GM12891 (cell line): ENCODE data around the gene INSR.
A peak's percentile ranks its signal among the peaks of the same experiment; 100 is the strongest.

ENCODE experiments used
- DNase-seq: peaks from one replicate; pipeline ENCODE4 v3.0.0; 2011; ENCODE audit warnings: low spot score; ENCODE audit not compliant: insufficient read length
- FAIRE-seq: peaks from 2 replicates; lab custom pipeline; 2011; peaks lifted over from hg19 to GRCh38; lab: Jason Lieb, UNC
- PAX5 ChIP-seq: IDR thresholded peaks from 2 replicates; pipeline ENCODE4 v1.6.1; 2011; ENCODE audit warnings: low read length, moderate library complexity, mild to moderate bottlenecking; ENCODE audit not compliant: insufficient read depth, severe bottlenecking
- POLR2A ChIP-seq: IDR thresholded peaks from 2 replicates; pipeline ENCODE4 v1.6.1; 2011; ENCODE audit warnings: low read depth, low read length, control low read depth
- POLR2AphosphoS5 ChIP-seq: IDR thresholded peaks from 2 replicates; pipeline ENCODE4 v1.6.1; 2011; ENCODE audit warnings: low read depth, low read length, control low read depth
- POU2F2 ChIP-seq: IDR thresholded peaks from 2 replicates; pipeline ENCODE4 v1.6.1; 2011; ENCODE audit warnings: low read depth, mild to moderate bottlenecking, control low read depth, low read length, moderate library complexity
- SPI1 ChIP-seq: IDR thresholded peaks from 2 replicates; pipeline ENCODE4 v1.6.1; 2011; ENCODE audit warnings: low read depth, low read length, control low read depth
- TAF1 ChIP-seq: IDR thresholded peaks from 2 replicates; pipeline ENCODE4 v1.6.1; 2011; ENCODE audit warnings: low read depth, low read length, control low read depth

The INSR gene

GRCh38 chr19:7260161-7260560, 34.1 kb downstream of the INSR start:
- DNase-seq = no peak
- FAIRE-seq = no peak
- TF ChIP-seq PAX5 (no peak), SPI1 (no peak)

GRCh38 chr19:7258840-7259395, 35.3 kb downstream of the INSR start:
- DNase-seq = no peak
- TF ChIP-seq SPI1 (no peak), POLR2A (no peak), POLR2AphosphoS5 (no peak), TAF1 (no peak), PAX5 (no peak), POU2F2 (no peak)
- FAIRE-seq = no peak

DNA sequence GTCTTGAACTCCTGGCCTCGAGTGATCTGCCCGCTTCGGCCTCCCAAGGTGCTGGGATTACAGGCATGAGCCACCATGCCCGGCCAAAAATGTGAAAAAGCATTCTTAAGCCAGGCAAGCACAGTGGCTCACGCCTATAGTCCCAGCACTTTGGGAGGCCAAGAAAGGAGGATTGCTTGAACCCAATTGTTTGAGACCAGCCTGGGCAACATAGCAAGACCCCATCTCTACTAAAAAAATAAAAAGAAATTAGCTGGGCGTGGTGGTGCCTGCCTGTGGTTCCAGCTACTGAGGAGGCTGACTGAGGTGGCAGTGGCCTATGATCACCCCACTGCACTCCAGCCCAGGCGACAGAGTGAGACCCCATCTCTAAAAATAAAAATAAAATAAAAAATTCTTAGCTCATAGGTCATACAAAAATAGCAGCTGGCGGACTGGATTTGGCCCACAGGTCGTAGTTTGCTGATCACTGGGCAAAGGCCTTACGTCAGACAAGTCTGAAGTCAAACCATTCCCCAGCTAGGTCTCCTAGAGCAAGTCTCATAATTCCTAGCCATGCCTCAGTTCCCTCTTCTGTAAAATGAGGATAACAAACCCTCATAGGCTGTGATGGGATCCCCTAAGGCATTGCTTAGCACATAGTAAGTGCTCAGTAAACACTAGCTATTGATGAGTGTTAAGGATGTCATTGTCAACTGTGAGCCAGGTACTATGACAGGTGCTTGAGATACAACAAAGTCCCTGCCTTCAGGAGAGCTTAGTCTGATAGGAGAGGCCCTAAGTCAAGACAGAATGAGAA, 36.0 kb downstream of the INSR start:
- no peak for TF ChIP-seq SPI1
- no peak for TF ChIP-seq TAF1
- no peak for TF ChIP-seq POLR2AphosphoS5
- TF ChIP-seq POU2F2 = no peak
- TF ChIP-seq PAX5 = no peak
- no peak for TF ChIP-seq POLR2A
- FAIRE-seq (no peak), DNase-seq (no peak)

DNA sequence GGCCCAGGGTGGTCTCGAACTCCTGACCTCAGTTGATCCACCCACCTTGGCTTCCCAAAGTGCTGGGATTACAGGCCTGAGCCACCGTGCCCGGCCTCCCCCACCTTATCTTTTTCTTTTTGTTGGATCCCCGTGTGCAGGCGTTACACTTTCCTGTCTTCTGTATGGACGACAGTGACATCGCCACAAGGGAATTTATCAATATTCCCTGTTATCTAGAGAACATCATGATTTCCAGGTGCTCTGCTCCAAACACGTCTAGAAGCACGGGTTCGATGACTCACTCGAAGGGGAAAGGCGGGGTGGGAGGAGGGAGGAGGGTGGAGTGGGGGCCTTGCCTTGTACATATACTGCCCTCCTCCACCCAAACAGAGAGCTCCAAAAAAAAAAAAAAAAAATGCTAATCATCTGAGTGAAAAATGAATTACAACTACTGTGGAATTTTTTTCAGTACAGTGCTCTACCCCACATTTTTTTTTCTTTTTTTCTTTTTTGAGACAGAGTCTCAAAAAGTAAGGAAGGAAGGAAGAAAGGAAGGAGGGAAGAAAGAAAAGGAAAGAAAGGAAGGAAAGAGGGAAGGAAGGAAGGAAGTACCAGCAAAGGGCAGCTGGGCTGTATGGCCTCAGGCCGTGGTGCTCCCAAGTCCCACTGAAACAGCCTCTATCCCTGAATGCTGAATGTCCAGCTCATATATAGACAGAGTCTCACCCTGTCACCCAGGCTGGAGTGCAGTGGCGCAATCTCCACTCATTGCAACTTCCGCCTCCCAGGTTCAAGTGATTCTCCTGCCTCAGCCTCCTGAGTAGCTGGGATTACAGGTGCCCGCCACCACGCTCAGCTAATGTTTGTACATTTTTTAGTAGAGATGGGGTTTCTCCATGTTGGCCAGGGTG, 36.8 kb downstream of the INSR start:
- DNase-seq (no peak), FAIRE-seq (no peak)
- no peak for TF ChIP-seq POLR2AphosphoS5
- no peak for TF ChIP-seq POLR2A
- TF ChIP-seq PAX5 = no peak
- no peak for TF ChIP-seq SPI1
- TF ChIP-seq TAF1 = no peak
- TF ChIP-seq POU2F2 = no peak

- TF ChIP-seq SPI1 = no peak
- TF ChIP-seq POLR2A = no peak
- TF ChIP-seq POU2F2 = no peak
- TF ChIP-seq POLR2AphosphoS5 = no peak
- TF ChIP-seq PAX5 = no peak
- no peak for TF ChIP-seq TAF1
- FAIRE-seq = no peak
- DNase-seq = no peak
Observed at GRCh38 chr19:7255631-7256030, 38.6 kb downstream of the INSR start.

- FAIRE-seq = peak; percentile 55
- no peak for TF ChIP-seq POLR2A
- TF ChIP-seq SPI1 = no peak
- TF ChIP-seq PAX5 = no peak
- TF ChIP-seq POU2F2 = no peak
- TF ChIP-seq TAF1 = no peak
Observed at GRCh38 chr19:7255119-7255518, 39.1 kb downstream of the INSR start.

DNA sequence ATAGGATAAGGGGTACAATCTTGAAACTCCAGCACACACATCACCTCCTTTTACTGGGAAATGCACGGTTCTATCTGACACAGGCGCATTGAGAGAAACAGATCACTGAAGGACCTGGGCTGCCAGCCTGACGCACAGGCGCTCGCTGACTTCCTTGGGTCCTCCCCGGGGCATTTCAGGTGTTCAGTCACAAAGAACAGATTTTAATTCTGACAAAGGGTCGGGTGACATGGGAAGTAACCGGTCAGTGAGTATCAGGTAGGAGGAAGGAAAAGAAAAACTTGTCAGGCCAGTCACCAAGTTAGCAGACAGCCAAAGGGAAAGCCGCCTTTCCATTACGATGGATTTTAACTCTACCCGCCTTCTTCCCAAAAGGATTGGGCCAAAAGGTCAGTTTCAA, 39.6 kb downstream of the INSR start:
- DNase-seq (no peak), FAIRE-seq (no peak)
- no peak for TF ChIP-seq PAX5
- TF ChIP-seq SPI1 = no peak
- no peak for TF ChIP-seq TAF1
- no peak for TF ChIP-seq POLR2A
- no peak for TF ChIP-seq POU2F2
- no peak for TF ChIP-seq POLR2AphosphoS5

More at GRCh38 chr19:7255119-7255518, 39.1 kb downstream of the INSR start:
- DNase-seq = no peak

DNA sequence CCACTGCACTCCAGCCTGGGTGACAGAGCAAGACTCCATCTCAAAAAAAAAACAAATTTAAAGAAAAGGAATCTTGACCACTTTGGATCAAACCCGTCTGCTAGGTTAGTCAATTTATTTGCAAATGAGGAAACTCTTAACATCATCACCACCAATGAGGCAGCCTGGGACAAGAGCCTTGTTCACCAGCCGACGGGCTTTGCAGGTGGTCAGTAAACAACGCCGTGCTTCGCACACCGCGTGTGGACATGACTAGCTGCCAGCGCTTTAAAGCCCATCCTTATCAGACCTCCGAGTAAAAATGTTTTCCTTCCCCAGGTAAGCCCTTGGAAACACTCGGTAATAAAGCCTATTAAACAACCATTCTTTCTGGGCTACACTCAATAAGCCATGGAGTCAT, 41.9 kb downstream of the INSR start:
- TF ChIP-seq SPI1 (no peak), POLR2AphosphoS5 (no peak), POLR2A (no peak), POU2F2 (no peak)
- FAIRE-seq = peak; percentile 66
- no peak for DNase-seq

- FAIRE-seq (no peak), DNase-seq (peak; percentile 36)
- TF ChIP-seq POLR2AphosphoS5 (no peak), SPI1 (peak; percentile 64)
Observed at GRCh38 chr19:7251494-7251893, 42.7 kb downstream of the INSR start.

DNA sequence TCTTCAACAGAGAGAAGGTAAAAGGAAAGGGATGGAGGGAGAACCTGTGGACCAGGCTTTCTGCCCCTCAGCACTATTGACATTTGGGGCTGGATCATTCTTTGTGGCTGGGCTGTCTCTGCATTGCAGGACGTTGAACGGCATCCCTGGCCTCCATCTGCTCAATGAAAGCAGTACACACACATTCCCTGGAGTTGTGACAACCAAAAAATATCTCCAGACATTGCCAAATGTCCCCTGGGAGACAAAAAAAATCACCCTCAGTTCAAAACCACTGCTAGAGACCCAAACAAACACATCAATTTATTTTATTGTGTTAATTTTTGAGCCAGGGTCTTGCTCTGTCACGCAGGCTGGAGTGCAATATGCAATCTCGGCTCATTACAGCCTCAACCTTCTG, 43.3 kb downstream of the INSR start:
- DNase-seq = no peak
- TF ChIP-seq POLR2A = no peak
- TF ChIP-seq TAF1 = no peak
- TF ChIP-seq POU2F2 = no peak
- no peak for TF ChIP-seq PAX5
- no peak for TF ChIP-seq SPI1
- no peak for TF ChIP-seq POLR2AphosphoS5
- peak; percentile 64 for FAIRE-seq
